Activated CD4-positive, alpha-beta memory T cell treated with anti-CD3 and anti-CD28 coated beads, Interleukin-2, amount 10 ng/mL, durations not matched to agents 7 days and 5 days (primary cell): ENCODE results near the gene CCR3. TPM values are rescaled to one million over a fixed set of nuclear protein-coding genes. Genes with fewer than 3 reads are reported as not detected.

Experiments
- CTCF ChIA-PET: fragments of 350-600 bp; sonication (Branson Sonifier 250); formaldehyde crosslinking; loops from one replicate; lab custom pipeline; 2021; ENCODE audit warnings: antibody characterized with exemption, inconsistent platforms; lab: Charles Lee
- POLR2A ChIA-PET: fragments of 350-600 bp; sonication (Branson Sonifier 250); formaldehyde crosslinking; loops from one replicate; lab custom pipeline; 2021; ENCODE audit warnings: antibody characterized with exemption; lab: Charles Lee
- DNase-seq: peaks from one replicate; pipeline ENCODE4 v3.0.0-alpha.2; 2020
- H3K27ac Mint-ChIP-seq: one replicate; pipeline ENCODE4 v1.8.0; 2021; ENCODE audit warnings: mild to moderate bottlenecking, mixed read lengths
- H3K27me3 Mint-ChIP-seq: one replicate; pipeline ENCODE4 v1.8.0; 2021; ENCODE audit warnings: mixed read lengths
- H3K36me3 Mint-ChIP-seq: one replicate; pipeline ENCODE4 v1.8.0; 2021; ENCODE audit warnings: low read depth, mixed read lengths
- H3K4me1 Mint-ChIP-seq: one replicate; pipeline ENCODE4 v1.8.0; 2021; ENCODE audit warnings: mixed read lengths
- H3K4me3 Mint-ChIP-seq: one replicate; pipeline ENCODE4 v1.8.0; 2021; ENCODE audit warnings: mild to moderate bottlenecking, mixed read lengths
- H3K9me3 Mint-ChIP-seq: one replicate; pipeline ENCODE4 v1.8.0; 2021; ENCODE audit warnings: mixed read lengths
- total RNA-seq, 2 experiments: library from RNA; stranded (reverse); gene quantifications; one replicate each; pipeline ENCODE4 v1.2.3, GENCODE V29; 2021

The CCR3 gene
- total RNA-seq, 2 experiments from 2014 or later = 1.2 to 1.9 TPM

DNA sequence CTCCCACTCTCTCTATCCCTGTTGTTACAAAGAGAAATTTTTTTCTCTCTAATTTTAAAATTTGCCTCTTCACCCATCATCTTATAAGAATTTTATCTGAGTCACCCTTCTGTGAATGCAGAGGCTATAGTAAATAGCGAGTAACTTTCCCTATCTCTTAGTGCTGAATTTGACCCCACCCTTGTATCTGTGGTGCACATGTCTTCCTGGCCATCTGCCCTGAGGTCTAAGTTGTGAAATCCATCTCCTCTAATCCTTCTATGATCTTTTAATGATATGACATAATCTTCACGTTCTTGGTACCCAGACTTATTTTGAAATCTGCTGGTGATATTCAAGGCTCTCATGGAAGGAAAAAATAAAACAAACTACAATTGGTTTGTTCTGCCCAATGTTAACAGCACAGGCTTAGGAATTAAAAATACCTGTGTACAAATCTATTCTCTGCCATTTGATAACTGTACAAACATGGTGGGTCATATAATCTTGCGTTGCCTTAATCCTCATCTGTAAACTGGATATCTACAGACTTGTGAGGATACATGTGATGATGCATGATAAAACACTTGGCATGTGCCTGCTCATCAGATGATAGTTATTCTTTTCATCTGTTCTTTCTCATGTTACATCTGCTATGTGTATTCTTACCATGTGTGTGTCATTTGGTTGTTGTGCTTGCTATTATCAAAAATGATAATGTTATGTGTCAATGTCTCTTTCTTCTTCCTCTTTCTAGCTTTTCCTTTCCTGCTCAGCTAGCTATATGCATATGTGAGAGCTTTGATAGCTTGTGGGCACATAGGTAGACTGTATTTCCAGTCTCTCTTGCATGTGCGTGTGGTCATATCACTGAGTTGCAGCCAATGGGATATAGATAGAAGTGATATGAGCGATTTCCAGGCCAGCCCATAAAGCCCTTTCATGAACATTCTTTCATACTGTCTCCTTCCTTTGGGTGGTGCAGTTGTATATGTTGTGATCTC lies 13.7 kb upstream of the CCR3 start:
- Mint-ChIP-seq H3K9me3 (peaks cover 6% of the 10 kb centered on the region), H3K27ac (peak overlapping the region; percentile 35), H3K27me3 (peaks cover 43% of the 10 kb centered on the region), H3K36me3 (peaks cover 7% of the 10 kb centered on the region), H3K4me3 (no peak overlapping the region), H3K4me1 (peaks cover 41% of the 10 kb centered on the region)
- ChIA-PET CTCF (interaction anchor here (1.0 to 3.1 kb wide), 3 partner anchors 86 to 144 kb away, joined by 3 to 16 read pairs (median 4); no protein-coding TSS in a partner anchor), POLR2A (interaction anchor here (0.9 to 1.8 kb wide), 4 partner anchors 41 to 144 kb away, joined by 3 to 5 read pairs (median 4); partner anchors contain the start of gene CCR5)
- DNase-seq = peak; percentile 46

DNA sequence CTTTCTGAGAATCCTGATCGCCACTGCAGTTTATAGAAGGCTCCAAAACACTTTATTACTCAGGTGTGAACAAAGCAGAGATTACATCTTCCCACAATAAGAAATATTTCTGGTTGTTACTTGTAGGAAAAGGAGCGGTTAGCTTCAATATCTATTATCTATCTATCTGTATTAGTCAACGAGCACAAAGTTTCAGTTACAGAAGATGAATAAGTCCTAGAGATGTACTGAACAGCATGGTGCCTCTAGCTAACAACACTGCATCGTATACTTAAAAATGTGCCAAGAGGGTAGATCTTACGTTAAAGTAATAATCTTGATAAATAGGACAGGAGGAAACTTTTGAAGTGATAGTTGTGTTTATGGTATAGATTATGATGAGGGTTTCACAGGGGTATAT lies 10.9 kb upstream of the CCR3 start:
- Mint-ChIP-seq H3K9me3 (peaks cover 3% of the 10 kb centered on the region), H3K27ac (no peak overlapping the region)

DNA sequence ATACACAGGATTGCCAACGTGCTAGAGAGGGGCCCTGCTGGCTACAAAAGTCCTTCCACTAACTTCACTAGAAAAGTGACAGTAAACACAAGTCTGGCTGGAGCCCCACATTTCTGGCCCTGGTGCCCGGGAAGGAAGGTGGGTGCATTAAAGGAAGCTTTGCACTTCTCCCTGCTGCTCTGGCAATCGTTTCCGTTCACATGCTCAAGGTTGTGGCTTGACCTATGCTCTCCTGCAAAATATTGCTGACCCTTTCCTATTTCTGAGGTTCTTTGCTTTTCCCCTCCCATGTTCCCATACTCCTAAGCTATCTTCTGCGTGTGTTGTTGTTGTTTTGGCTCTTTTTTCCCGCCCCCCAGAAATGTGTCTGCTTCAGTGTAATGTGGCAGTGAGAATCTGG lies 9.1 kb upstream of the CCR3 start:
- no peak overlapping the region for H3K27ac Mint-ChIP-seq
- CTCF ChIA-PET = interaction anchor here (1.2 to 2.4 kb wide), 3 partner anchors 20 to 135 kb away, joined by 3 to 8 read pairs (median 4); partner anchors contain the start of gene CCR1
- no peak overlapping the region for H3K4me3 Mint-ChIP-seq
- H3K4me1 Mint-ChIP-seq = peaks cover 57% of the 10 kb centered on the region
- POLR2A ChIA-PET = interaction anchor here (1.2 kb wide), 1 partner anchor 36 kb away, joined by 5 read pairs; no protein-coding TSS in a partner anchor
- no peaks in the 10 kb centered on the region for H3K9me3 Mint-ChIP-seq
- H3K27me3 Mint-ChIP-seq = peaks cover 37% of the 10 kb centered on the region
- no peak for DNase-seq
- no peaks in the 10 kb centered on the region for H3K36me3 Mint-ChIP-seq

More for the DNA sequence above, 10.9 kb upstream of the CCR3 start:
- H3K4me1 Mint-ChIP-seq = peaks cover 52% of the 10 kb centered on the region
- POLR2A ChIA-PET = interaction anchor here (0.7 to 1.1 kb wide), 2 partner anchors 138 to 140 kb away, joined by 3 read pairs; no protein-coding TSS in a partner anchor
- peaks cover 40% of the 10 kb centered on the region for H3K27me3 Mint-ChIP-seq
- CTCF ChIA-PET = interaction anchor here (1.2 to 3.1 kb wide), 3 partner anchors 48 to 140 kb away, joined by 3 to 16 read pairs (median 3); no protein-coding TSS in a partner anchor
- peaks cover 6% of the 10 kb centered on the region for H3K36me3 Mint-ChIP-seq
- DNase-seq = no peak
- no peak overlapping the region for H3K4me3 Mint-ChIP-seq

DNA sequence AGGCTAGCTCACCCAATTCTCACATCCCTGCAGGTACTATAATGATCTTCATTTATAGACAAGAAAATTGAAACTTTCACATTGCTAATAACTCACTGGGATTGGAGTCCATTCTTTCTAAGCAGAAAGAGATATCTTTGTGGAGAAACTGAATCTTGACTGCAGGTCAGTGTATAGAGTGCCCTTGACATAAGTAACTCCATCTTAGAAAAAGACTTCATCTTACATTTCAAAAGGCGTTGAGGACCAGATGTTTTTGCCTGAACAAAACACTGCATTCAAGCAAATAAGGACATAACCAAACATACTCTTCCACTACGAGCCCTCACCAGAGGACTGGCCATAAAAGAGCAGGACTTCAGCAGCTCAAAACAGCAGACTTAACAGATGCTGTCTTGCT lies 6.8 kb upstream of the CCR3 start:
- no peak overlapping the region for H3K4me3 Mint-ChIP-seq
- H3K4me1 Mint-ChIP-seq = peaks cover 42% of the 10 kb centered on the region
- ChIA-PET CTCF (interaction anchor here (2.4 kb wide), 1 partner anchor 22 kb away, joined by 8 read pairs; no protein-coding TSS in a partner anchor), POLR2A (interaction anchor here (1.0 kb wide), 1 partner anchor 8 kb away, joined by 3 read pairs; no protein-coding TSS in a partner anchor)
- H3K27ac Mint-ChIP-seq = no peak overlapping the region
- no peaks in the 10 kb centered on the region for H3K9me3 Mint-ChIP-seq
- H3K27me3 Mint-ChIP-seq = peaks cover 38% of the 10 kb centered on the region
- no peaks in the 10 kb centered on the region for H3K36me3 Mint-ChIP-seq
- DNase-seq = no peak

DNA sequence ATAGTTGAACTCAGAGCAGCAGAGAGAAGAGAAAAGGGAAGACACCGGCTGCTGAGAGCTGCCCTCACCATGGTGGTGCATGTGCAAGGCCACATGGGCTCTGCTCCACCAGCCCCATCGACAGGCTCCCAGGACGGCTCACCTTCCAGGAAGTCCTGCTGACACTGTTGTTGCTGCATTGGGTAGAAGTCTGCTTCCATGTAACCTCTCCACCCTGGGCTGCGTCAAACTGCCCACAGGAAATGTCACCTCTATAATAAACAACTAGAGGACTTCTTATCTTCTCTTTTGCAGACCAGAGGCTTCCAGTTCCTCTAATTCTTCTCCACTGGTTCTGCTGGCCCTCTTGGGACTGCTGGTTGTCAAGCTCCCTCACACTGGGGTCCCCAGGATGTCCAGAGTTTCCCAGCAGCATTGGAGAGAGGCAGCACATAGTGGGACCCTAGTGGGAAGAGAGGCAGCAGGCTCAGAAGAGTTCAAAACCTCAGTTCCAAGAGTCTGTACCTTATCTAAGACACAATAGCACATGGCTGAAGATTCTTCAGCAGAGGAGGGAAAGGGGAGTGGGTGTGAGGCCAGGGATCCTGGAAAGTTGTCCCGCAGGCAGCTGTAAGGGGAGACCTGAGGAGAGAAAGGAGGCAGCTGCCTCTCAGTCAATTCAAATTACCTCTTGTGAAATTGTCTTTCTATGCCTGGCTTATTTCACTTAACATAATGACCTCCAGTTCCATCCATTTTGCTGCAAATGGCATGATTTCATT lies 5.8 kb upstream of the CCR3 start:
- peak; percentile 38 for DNase-seq
- POLR2A ChIA-PET = interaction anchor here (2.1 kb wide), 1 partner anchor 133 kb away, joined by 9 read pairs; no protein-coding TSS in a partner anchor
- H3K9me3 Mint-ChIP-seq = no peaks in the 10 kb centered on the region
- CTCF ChIA-PET = interaction anchor here (1.3 kb wide), 1 partner anchor 31 kb away, joined by 3 read pairs; no protein-coding TSS in a partner anchor
- no peak overlapping the region for H3K27ac Mint-ChIP-seq
- no peaks in the 10 kb centered on the region for H3K36me3 Mint-ChIP-seq
- peaks cover 43% of the 10 kb centered on the region for H3K27me3 Mint-ChIP-seq
- peaks cover 35% of the 10 kb centered on the region for H3K4me1 Mint-ChIP-seq
- no peak overlapping the region for H3K4me3 Mint-ChIP-seq

DNA sequence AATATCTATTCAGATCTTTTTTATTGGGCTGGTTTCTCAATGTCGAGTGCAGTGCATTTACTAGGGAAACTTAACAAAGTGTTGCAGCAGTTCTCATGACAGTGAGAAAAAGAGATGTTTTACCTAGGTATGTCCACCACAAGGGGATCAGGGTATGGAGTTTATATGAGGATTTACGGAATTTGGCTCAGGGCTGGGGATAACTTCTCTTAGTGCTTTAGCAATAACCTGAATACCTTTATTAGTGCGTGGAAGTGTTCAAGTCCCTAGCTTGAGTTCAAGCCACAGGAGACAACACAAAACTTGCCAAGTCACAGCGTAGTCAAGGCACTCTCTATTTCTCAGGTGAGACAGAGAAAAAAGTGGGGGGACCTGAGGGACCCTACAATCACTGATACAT lies 3.9 kb upstream of the CCR3 start:
- peaks cover under 1% of the 10 kb centered on the region for H3K36me3 Mint-ChIP-seq
- no peak overlapping the region for H3K27ac Mint-ChIP-seq
- H3K4me3 Mint-ChIP-seq = no peak overlapping the region
- DNase-seq = no peak
- peaks cover 41% of the 10 kb centered on the region for H3K27me3 Mint-ChIP-seq
- CTCF ChIA-PET = interaction anchor here (1.4 to 2.3 kb wide), 2 partner anchors 38 to 61 kb away, joined by 6 to 8 read pairs; no protein-coding TSS in a partner anchor
- H3K9me3 Mint-ChIP-seq = no peaks in the 10 kb centered on the region
- POLR2A ChIA-PET = interaction anchor here (1.3 kb wide), 1 partner anchor 116 kb away, joined by 4 read pairs; no protein-coding TSS in a partner anchor
- peaks cover 37% of the 10 kb centered on the region for H3K4me1 Mint-ChIP-seq

DNA sequence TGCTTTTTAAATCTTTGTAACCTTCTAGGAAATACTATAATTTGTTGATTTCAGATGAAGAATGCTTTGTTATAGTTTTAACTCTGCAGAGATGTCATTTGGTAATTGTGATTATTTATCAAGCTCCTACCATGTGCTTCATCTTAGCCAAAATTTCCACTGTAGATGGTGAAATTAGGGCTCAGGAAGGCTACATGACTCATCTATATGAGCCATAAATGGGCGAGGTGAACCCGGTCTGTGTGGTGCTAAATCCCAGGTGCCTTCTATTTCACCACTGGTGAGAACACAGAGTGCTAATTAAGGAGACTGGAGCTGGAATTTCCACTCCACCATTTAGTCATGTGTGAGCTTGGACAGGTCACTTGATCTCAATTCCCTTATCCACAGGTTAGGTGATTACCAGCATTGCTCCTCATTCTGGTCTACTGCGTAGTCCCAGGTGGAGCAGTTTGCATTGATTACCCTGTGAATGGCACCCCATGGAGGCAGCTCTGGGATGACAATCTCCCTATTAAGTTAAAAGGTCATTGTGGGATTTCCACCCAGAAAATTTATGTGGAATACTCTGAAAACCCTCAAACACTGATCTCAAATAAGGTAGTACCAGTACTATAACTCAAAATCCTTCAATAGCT lies 2.8 kb upstream of the CCR3 start:
- H3K4me1 Mint-ChIP-seq = peaks cover 42% of the 10 kb centered on the region
- H3K36me3 Mint-ChIP-seq = peaks cover 5% of the 10 kb centered on the region
- H3K27ac Mint-ChIP-seq = no peak overlapping the region
- no peaks in the 10 kb centered on the region for H3K9me3 Mint-ChIP-seq
- no peak overlapping the region for H3K4me3 Mint-ChIP-seq
- H3K27me3 Mint-ChIP-seq = peaks cover 45% of the 10 kb centered on the region
- DNase-seq = no peak
- POLR2A ChIA-PET = interaction anchor here (1.3 kb wide), 1 partner anchor 115 kb away, joined by 4 read pairs; no protein-coding TSS in a partner anchor
- CTCF ChIA-PET = interaction anchor here (1.4 to 2.3 kb wide), 3 partner anchors 37 to 130 kb away, joined by 3 to 8 read pairs (median 6); no protein-coding TSS in a partner anchor

DNA sequence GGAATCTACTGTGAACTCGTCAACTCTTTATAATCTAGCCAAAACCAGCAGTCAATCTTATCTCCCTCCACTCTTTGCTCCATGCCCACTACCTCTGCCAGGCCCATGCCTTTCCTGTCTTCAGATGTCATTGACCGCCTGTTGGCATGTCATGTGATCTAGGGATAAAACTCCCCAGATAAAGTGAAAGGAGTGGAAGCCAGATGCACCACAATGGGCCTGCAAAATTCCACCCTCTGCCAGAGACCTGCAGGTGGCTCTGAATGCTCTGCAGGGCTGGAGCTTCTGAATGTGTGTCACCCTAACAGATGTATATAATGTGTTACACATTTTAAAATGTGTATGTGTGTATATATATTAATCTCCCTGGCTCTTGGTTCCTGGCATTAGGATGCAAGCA lies 2.3 kb upstream of the CCR3 start:
- Mint-ChIP-seq H3K4me1 (peaks cover 43% of the 10 kb centered on the region), H3K27me3 (peaks cover 47% of the 10 kb centered on the region), H3K4me3 (no peak overlapping the region), H3K9me3 (no peaks in the 10 kb centered on the region), H3K36me3 (peaks cover 6% of the 10 kb centered on the region), H3K27ac (no peak overlapping the region)
- POLR2A ChIA-PET = no interaction called here
- no peak for DNase-seq
- CTCF ChIA-PET = interaction anchor here (1.4 to 2.3 kb wide), 3 partner anchors 37 to 129 kb away, joined by 3 to 8 read pairs (median 6); no protein-coding TSS in a partner anchor

DNA sequence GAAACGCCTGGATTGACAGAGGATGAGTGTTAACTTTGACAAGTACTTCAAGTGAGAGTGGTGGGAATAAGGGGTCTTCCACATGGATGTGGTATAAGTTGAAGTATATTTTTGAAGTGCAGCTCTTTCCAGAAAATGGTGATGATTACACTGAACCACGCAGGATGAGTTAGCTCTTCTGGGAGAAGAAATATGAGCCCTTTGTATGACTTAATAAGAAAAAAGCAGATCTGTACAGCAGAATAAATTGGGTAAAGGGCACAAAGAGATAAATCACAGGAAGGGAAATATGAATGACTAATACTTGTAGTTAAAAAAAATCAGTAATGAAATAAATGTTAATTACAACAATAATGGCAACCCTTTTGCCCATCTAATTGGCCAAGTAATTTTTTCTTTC lies 1.3 kb downstream of the CCR3 start:
- no peak for DNase-seq
- no peak overlapping the region for H3K27ac Mint-ChIP-seq
- H3K36me3 Mint-ChIP-seq = peaks cover 6% of the 10 kb centered on the region
- peaks cover 20% of the 10 kb centered on the region for H3K4me1 Mint-ChIP-seq
- H3K9me3 Mint-ChIP-seq = no peaks in the 10 kb centered on the region
- H3K4me3 Mint-ChIP-seq = no peak overlapping the region
- CTCF ChIA-PET = interaction anchor here (1.8 kb wide), 1 partner anchor 33 kb away, joined by 6 read pairs; no protein-coding TSS in a partner anchor
- H3K27me3 Mint-ChIP-seq = peaks cover 28% of the 10 kb centered on the region
- POLR2A ChIA-PET = interaction anchor here (0.9 to 1.3 kb wide), 4 partner anchors 9 to 107 kb away, joined by 3 to 5 read pairs (median 3); partner anchors contain the start of gene CCR1

DNA sequence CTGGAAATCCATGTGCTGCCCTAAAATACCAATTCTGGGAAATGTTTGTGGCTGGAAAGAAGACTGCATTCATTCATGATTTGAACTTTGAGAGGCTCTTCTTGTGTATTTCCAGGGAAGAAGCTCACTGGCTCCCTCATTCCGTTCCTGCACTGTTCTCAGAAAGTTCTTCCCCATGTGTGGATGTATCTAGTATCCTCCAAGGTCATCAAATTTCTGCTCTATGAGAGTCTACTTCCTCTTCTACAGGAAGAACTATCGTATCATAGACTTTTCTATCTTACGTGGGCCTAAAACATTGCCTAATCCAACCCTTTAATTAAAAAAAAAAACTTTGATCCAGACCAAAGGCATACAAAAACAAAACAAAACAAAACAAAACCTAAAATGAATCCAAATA lies 2.9 kb downstream of the CCR3 start:
- H3K4me3 Mint-ChIP-seq = no peak overlapping the region
- no peak overlapping the region for H3K27ac Mint-ChIP-seq
- ChIA-PET POLR2A (no interaction called here), CTCF (no interaction called here)
- H3K4me1 Mint-ChIP-seq = peaks cover 17% of the 10 kb centered on the region
- H3K36me3 Mint-ChIP-seq = peaks cover 6% of the 10 kb centered on the region
- H3K9me3 Mint-ChIP-seq = no peaks in the 10 kb centered on the region
- peaks cover 21% of the 10 kb centered on the region for H3K27me3 Mint-ChIP-seq
- DNase-seq = no peak

DNA sequence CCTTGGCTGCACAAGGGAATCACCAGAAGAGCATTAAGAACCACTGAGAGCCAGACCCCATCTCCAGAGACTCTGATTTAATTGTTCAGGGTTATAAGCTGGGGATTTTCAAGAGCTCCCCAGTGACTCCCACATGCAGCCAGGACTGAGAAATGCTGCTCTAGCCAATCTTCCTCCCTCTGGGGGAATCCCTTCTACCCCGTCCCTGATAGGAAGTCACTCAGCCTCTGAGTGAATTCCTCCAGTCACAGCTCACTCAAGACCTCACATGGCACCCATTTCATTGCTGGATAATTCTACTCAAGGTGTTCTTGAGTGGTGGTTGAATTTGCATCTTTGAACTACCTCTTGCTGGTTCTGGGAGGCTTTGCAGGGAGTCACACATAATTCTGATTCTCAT lies 10.7 kb downstream of the CCR3 start:
- peaks cover 7% of the 10 kb centered on the region for H3K36me3 Mint-ChIP-seq
- H3K9me3 Mint-ChIP-seq = peaks cover 3% of the 10 kb centered on the region
- no peaks in the 10 kb centered on the region for H3K4me1 Mint-ChIP-seq
- ChIA-PET POLR2A (interaction anchor here (0.9 kb wide), 1 partner anchor 9 kb away, joined by 3 read pairs; no protein-coding TSS in a partner anchor), CTCF (no interaction called here)
- H3K27ac Mint-ChIP-seq = no peak overlapping the region
- H3K27me3 Mint-ChIP-seq = peaks cover 46% of the 10 kb centered on the region
- no peak overlapping the region for H3K4me3 Mint-ChIP-seq
- DNase-seq = no peak
